Liver (tissue), 3 donors: ENCODE data around the gene SLC5A3.

Experiments
- ATF3 ChIP-seq: IDR thresholded peaks from 2 replicates; pipeline ENCODE4 v1.6.1; 2016; ENCODE audit warnings: antibody characterized with exemption
- CTCF ChIP-seq: fragments of 150-350 bp; IDR thresholded peaks from 2 replicates; pipeline ENCODE4 v1.5.1; 2017; ENCODE audit warnings: improper control_type of control experiment, low read depth, low read length; ENCODE audit not compliant: missing input control
- EGR1 ChIP-seq, 2 donors: IDR thresholded peaks; 2 replicates each; pipeline ENCODE4 v1.6.1; 2016 to 2018; ENCODE audit warnings: antibody characterized with exemption in 2 of 2, low read depth in 2 of 2
- FOXA1 ChIP-seq: IDR thresholded peaks from 2 replicates; pipeline ENCODE4 v1.6.1; 2016; ENCODE audit warnings: antibody characterized with exemption
- GABPA ChIP-seq, 2 donors: IDR thresholded peaks in 1 of 2; conservative IDR thresholded peaks in 1 of 2; 2 replicates each; pipeline ENCODE4 v1.6.1; 2016; ENCODE audit warnings: antibody characterized with exemption in 2 of 2, mild to moderate bottlenecking in 1 of 2, moderate library complexity in 1 of 2
- JUND ChIP-seq, 2 donors: IDR thresholded peaks; 2 replicates each; pipeline ENCODE4 v1.6.1; 2016; ENCODE audit warnings: antibody characterized with exemption in 2 of 2
- MAX ChIP-seq: IDR thresholded peaks from 2 replicates; pipeline ENCODE4 v1.6.1; 2016; ENCODE audit warnings: antibody characterized with exemption
- RXRA ChIP-seq, 2 donors: IDR thresholded peaks; 2 replicates each; pipeline ENCODE4 v1.6.1; 2017 to 2018; ENCODE audit warnings: antibody characterized with exemption in 2 of 2, mild to moderate bottlenecking in 1 of 2
- SP1 ChIP-seq: IDR thresholded peaks from 2 replicates; pipeline ENCODE4 v1.6.1; 2018; ENCODE audit warnings: antibody characterized with exemption, mild to moderate bottlenecking
- YY1 ChIP-seq: IDR thresholded peaks from 2 replicates; pipeline ENCODE4 v1.6.1; 2016; ENCODE audit warnings: antibody characterized with exemption, mild to moderate bottlenecking
- ZBTB33 ChIP-seq: IDR thresholded peaks from 2 replicates; pipeline ENCODE4 v1.6.1; 2016; ENCODE audit warnings: antibody characterized with exemption
- donor health status: healthy.
- donor health status: healthy.

- TF ChIP-seq RXRA (IDR thresholded peaks at IDR 0.05) (no peak), YY1 (no peak), CTCF (no peak), MAX (no peak), GABPA (IDR thresholded peaks at IDR 0.05 in 1 of 2, conservative IDR thresholded peaks at IDR 0.05 in 1 of 2) (no peak), EGR1 (IDR thresholded peaks at IDR 0.05; ENCODE audit: low read depth in 2 of 2) (no peak), ZBTB33 (no peak), JUND (IDR thresholded peaks at IDR 0.05) (no peak), ATF3 (no peak), SP1 (no peak), FOXA1 (no peak)
These were observed 11.8 kb downstream of the SLC5A3 start for GRCh38 chr21:34085129-34085528.
